NCI-H128 (cell line): Measurements from ENCODE around the gene PTGFRN.
"Not testable (repeated sequence)": the region's sequence is repeated elsewhere in the genome, so short reads cannot be mapped to it uniquely, and the experiment has no call there.

Experiments
- DNase-seq: peaks from one replicate; lab custom pipeline; 2025; ENCODE audit not compliant: unreplicated experiment; lab: John Stamatoyannopoulos, UW

PTGFRN gene

DNA sequence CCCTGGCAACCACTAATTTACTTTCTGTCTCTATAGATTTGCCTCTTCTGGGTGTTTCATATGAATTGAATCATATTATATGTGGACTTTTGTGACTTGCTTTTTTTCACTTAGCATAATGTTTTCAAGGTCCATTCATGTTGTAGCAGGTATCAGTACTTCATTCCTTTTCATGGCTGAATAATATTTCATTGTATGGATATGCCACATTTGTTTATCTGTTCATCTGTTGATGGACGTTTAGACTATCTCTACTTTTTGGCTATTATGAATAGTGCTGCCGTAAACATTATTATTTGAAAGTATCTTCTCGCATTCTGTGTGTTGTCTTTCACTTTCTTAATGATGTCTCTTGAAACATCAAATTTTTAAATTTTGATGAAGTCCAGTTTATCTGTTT lies 59.0 kb downstream of the PTGFRN start:
- no peak for DNase-seq

DNA sequence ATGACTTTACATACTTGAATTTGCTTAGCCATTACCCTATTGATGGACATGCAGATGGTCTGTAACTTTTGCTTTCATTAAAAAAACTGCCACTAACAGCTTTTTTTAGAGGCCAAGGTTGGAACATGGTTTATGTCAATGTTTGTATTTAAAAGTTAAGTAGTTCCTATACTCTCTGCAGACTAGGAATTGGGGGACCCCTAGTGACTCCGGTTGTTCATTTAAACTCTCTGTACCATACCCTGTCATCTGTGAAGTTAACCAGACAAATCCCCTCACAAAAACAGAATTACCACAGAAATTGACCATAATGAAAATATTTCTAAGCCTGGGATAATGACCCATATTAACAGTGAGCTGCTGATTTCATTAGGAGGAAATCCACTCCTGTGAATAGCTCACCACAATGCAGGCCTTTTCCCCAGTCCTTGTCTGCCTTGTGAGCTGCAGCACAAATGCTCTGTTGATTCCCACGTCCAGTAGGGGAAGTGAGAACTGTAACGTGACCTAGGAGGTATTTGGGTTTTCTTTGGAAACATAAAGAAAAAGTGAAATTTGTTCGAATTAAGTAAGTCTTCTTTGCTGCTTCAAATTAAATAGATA lies 61.6 kb downstream of the PTGFRN start:
- no peak for DNase-seq

DNA sequence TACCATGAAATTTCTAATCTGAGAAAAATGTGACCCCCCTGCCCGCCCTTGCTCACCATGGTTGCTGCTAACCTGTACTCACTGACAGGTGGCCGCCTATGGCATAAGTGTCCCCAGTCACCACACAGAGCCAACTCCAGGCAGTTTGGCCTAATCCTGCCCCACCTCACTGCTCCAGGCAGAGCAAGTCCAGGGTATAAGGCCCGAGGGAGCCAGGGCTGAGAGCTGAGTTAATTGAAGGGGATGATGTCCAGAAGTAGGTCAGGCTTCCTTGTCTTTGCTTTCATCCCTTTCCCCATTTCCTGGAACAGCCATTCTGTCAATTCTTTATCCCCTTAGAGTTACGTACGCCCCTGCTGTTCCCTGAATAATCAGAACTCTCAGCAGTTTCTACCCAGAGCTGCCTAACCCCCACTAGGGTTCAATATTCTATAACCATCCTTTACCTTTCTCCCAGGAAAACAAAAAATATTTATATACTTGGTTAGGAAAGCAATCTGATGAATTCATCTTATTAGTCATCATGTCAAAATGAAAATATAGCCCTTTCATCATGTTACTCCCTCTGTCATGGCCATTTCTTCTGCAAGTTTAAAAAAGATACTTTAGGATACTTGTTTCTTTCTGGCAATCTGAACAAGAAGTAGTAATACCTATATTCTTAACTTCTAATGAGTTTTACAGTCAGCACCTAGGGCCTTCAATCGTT lies 62.4 kb downstream of the PTGFRN start:
- DNase-seq = no peak

DNA sequence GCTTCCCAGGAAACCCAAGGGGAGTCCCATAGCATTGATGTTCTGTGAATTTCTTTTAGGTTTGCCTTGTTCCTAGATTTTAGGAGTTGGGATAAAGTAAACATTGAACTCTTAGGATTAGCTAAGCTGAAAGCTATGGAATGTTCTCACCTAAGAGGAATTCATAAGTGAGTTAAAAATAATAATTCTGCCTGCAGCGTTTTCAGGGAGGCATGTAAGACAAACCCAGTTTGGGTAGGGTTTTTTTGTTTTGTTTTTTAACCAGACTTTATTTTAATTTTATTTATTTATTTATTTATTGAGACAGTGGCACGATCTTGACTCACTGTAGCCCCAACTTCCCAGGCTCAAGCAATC lies 62.9 kb downstream of the PTGFRN start:
- DNase-seq = no peak

DNA sequence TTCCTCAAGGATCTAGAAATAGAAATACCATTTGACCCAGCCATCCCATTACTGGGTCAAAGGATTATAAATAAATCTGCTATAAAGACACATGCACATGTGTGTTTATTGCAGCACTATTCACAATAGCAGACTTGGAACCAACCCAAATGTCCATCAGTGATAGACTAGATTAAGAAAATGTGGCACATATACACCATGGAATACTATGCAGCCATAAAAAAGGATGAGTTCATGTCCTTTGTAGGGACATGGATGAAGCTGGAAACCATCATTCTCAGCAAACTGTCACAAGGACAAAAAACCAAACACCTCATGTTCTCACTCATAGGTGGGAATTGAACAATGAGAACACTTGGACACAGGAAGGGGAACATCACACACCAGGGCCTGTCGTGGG lies 70.6 kb downstream of the PTGFRN start:
- DNase-seq = not testable (repeated sequence)

DNA sequence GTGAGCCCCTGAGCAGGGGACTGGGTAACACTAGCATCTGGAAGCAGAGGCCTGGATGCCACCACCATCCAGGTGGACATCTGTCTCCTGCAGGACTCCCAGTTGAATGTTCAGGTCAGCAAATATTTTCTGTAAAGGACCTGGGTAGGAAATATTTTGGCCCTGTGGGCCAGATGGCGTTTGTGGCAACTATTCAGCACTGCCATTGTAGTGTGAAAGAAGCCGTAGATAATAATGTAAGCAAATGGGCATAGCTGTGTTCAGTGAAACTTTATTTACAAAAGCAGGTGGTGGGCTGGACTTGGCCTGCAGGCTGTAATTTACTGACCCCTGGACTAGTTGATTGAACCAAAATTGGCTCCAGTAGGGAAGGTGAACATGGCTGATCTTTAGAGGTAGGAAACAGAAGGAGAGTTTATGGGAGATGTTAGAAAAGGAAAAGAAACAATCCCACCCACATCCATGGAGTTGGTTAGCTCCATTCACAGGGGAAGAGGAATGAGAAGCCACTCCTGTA lies 71.9 kb downstream of the PTGFRN start:
- DNase-seq = no peak

DNA sequence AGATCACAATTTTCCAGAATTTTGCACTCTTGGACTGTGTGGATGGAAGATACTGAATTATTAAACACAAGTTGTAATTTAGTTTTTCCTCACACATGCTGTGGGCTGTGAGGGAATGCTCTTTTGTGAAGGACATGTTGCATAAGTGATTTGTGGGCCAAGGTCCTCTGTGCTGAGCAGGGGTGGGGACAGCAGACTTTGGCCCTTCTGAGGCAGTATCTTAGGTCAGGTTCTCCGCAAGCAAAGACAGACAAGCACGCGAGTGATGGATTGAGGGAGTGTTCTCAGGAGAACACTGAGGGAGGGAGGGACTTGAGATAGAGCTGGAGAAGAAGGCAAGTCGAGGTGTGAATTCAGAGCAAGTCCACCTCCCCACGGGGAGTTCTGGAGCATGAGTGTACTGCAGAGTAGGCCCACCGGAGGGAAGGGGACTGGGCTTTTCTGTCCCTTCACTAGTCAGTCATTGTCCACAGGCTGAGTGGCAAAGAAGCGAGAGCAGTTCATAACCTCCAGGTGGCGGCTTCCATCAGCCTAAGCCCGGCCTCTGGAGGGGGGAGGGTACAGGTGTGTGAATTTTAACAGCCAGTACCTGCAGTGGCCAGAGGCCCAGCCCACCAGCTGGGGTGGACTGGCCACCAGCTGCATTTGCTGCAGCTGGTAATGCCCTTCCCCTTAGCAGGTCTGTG lies 72.7 kb downstream of the PTGFRN start:
- DNase-seq = no peak

DNA sequence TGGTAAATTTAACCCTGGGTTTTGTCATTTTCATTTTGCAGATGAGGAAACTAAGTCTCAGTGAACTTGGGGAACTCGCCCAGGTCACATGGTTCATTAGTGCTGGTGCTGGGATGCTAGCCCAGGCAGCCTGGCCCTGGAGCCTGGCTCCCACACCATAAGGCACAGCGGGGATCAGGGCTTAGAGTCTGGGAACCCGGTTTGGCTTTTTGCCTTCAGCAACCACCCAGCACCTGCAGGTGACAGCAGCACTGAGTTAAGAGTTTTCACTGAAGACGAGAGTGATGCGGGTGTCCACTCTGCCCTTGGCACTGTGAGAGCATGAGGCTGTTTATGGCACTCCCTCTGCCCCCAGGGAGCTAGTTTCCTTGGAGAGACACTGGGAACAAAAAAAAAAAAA lies 73.4 kb downstream of the PTGFRN start:
- no peak for DNase-seq

DNA sequence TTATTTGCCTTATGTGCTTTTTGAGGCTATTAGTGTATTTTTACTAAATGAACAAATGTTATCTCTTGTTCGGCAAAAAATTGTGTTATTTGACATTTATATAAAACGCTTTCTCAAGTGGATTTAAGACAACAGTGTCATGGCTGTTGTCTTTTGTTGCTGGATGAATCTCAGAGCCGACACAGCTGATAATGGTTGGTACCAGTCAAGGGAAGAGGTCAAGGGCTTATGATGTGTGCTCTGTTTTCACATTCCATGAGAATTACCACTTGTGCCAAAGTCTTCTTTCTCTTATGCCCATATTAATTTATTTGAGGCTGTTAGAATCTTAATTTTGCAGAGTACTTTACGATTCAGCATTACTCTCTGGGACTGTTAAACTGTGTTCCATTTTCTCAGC lies 74.0 kb downstream of the PTGFRN start:
- no peak for DNase-seq

DNA sequence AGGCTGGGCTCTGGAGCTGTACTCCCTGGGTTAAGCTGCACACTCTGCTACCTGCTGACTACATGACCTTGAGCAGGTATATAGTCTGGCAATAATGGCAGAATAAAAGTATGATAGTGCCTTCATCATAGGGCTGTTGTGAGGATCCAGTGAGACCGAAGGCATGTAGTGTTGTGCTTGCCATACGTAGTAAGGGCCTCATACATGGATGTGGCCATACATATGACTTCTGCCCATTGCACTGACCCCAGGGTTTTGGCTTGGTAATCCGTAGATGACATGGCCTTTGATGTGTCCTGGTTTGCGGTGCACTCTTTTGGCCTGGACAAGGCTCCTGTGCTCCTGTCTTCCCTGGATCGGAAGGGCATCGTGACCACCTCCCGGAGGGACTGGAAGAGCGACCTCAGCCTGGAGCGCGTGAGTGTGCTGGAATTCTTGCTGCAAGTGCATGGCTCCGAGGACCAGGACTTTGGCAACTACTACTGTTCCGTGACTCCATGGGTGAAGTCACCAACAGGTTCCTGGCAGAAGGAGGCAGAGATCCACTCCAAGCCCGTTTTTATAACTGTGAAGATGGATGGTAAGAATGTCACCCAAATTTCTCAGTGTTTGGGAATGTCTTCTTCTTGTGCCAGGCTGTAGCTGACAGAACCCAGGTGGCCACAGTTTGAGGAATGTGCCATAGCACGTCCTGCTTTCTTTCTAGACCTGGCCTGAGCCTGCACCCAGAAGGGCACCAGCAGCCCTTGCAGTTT lies 74.9 kb downstream of the PTGFRN start:
- DNase-seq = no peak

DNA sequence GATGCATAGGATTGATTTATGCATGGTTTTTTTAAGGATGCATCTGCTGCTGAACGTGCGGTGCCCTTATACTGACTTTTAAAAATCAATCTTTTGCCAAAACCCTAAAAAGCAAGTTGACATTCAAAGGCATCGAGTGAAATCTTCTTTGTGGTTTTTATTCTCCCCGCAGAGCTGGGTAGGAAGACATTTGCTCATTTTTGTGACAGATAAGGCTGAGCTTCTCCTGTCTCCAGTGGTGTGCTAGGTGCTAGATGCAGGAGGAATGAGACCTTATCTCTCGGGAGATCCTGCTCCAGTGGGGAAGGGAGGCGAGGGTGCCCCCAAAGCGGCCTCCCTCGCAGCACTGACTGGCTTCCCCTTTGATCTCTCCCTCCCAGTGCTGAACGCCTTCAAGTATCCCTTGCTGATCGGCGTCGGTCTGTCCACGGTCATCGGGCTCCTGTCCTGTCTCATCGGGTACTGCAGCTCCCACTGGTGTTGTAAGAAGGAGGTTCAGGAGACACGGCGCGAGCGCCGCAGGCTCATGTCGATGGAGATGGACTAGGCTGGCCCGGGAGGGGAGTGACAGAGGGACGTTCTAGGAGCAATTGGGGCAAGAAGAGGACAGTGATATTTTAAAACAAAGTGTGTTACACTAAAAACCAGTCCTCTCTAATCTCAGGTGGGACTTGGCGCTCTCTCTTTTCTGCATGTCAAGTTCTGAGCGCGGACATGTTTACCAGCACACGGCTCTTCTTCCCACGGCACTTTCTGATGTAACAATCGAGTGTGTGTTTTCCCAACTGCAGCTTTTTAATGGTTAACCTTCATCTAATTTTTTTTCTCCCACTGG lies 76.9 kb downstream of the PTGFRN start:
- DNase-seq = no peak

DNA sequence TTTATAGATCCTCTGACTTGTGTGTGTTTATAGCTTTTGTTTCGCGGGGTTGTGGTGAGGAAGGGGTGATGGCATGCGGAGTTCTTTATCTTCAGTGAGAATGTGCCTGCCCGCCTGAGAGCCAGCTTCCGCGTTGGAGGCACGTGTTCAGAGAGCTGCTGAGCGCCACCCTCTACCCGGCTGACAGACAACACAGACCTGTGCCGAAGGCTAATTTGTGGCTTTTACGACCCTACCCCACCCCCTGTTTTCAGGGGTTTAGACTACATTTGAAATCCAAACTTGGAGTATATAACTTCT lies 77.5 kb downstream of the PTGFRN start:
- no peak for DNase-seq

DNA sequence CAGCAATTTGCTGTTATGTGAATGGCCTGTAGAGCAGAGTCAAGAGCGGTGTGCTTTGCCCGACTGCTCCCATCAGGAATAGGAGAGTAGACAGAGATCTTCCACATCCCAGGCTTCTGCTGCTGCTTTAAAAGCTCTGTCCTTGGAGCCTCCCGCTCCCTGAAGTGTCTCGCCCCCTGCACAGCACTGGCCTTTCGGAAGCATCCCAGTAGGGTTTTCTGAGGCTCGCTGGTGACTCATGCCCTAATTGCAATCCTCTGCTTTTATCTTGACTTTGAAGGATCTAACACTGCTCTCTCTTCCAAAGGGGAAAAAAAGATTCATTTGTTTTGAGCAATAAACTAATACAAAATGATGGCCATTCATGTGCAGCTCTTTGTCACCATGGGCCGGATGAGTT lies 78.5 kb downstream of the PTGFRN start:
- DNase-seq = no peak

DNA sequence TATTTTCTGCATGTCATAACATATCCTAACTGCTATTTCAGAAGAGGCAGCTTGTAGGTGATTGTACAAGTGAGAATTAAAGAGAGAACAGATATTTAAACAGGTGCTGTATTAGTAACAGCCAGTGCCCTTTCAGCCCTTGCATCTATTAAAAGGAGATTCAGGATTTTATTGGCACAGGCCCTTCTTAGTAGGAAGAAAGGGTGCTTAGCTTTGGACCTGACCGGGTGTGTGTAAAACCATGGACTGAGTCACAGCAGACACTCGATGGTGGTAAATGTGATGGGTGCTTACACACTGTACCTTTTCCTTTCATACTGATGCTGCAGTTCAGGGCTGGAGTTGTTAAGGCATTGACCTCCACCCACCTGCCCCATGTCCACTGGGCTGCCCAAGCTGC lies 79.2 kb downstream of the PTGFRN start:
- no peak for DNase-seq

DNA sequence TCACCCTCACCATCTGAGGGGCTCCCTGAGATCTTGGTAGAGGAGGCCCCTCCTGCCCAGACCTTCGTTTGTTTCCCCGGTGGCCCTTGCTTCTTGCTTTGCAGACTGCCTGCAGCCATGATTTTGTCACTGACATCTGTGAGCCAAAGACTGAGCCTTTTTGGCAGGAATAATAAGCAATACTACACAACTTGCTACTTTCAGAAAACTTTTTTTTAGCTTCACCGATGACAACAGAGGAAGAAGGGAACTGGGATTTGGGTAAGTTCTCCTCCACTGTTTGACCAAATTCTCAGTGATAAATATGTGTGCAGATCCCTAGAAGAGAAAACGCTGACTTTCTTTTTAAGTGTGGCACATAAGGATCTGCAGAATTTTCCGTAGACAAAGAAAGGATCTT lies 80.1 kb downstream of the PTGFRN start:
- no peak for DNase-seq

DNA sequence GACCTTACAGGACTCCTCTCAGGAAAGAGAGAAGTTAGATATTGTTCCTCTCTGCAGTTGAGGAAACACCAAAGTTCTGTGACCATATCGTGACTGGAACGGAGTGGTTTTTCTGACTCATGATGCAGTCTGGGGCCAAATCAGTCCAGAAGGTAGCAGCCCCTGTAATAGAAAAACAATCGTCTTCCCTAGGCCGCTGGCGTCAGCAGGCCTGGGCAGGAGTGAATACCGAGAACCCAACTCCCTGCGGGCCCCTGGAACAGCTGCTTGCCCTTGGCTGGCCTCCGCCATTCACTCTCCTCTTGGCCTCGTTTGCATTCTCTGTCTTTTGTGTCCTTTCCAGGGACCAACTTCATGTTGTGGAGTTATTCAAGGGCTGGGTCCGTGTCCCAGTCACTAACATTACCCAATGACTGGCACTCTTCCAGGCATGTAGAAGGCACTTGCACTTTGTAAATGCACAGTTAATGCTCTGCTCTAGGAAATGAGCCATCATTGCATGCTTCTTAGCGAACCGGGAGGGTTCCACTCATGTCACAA lies 81.0 kb downstream of the PTGFRN start:
- no peak for DNase-seq

DNA sequence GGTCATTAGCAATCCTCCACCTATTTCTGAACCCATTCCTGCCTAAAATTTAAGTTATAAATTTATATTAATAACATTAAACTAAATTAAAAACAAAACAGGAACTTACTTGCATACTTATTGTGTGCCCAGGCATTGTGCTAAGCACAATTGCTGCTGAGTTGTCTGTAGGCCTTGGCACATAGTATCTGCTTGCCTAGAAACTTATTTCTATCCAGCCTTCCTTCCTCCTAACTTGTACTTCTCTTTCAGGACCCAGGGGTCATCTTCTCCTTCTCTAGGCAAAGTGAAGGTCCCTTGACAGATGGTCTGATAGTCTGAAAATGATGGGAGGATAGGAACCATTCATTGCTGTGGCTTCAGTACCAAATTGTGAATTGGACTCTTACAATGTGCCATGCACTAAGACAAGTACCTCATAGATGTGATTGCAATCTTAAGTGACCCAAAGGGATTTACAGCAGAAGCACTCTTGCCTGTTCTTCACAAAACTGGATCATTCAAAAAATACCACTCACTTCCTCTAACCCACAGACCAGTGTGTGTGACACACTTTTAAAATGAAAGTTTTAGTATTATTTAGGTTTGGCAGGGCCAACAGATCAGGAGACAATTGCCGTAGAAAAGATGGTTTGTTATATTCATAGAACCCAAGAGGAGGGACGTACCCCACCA lies 81.6 kb downstream of the PTGFRN start:
- DNase-seq = no peak

DNA sequence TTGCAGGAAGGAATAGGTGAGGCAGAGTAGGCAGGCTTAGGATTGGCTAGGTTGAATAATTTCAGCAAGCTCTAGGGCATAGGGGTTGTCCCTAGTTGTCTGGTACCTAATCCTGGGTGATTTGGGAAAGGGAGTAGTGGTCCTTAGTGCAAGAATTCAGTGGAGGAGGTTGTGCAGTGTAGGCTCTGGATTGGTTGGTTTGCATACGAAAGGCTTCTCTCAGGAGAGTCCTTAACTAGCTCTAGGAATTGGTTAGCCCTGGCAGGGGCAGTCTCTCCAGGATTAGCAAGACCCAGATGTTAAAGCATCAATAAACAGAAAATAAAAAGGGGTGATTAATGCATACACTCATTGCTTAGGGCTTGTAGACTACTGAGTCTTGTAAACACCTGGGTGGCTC lies 82.2 kb downstream of the PTGFRN start:
- no peak for DNase-seq

DNA sequence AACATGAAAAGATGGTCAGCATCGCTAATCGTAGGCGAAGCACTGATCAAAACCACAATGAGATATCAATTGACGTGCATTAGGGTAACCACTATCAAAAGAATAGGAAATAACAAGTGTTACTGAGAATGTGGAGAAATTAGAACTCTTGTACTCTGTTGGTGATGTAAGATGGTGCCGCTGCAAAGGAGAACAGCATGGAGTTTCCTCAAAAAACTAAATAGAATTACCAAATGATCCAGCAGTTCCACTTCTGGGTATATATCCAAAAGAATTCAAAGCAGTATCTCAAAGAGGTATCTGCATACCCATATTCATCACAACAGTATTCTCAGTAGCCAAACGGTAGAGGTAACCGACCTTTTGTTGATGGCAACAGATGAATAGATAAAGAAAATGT lies 83.6 kb downstream of the PTGFRN start:
- DNase-seq = no peak

DNA sequence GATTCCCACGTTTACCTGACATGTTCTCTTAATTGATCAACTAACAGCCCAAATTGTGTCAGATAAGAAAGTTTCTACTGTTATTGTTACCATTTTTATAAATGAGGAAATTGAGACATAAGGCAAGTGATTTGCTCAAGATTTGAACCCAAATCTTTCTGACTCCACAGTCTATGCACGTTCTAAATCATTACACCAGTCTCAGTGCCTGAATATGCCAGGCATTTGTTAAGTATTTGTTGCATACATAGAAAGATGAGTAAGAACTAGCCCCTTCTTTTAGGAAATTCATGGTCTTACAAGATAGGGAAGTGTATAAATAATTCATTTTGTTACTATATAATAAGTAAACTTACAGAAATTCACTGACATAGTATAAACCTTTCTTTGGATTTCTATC lies 84.7 kb downstream of the PTGFRN start:
- no peak for DNase-seq
